ENCODE data around the gene ADCY10. TPM values are rescaled to one million over a fixed set of nuclear protein-coding genes. Genes with fewer than 3 reads are reported as not detected.
"Not testable (repeated sequence)": the region's sequence is repeated elsewhere in the genome, so short reads cannot be mapped to it uniquely, and the experiment has no call there.

Gene ADCY10
- total RNA-seq, 1 donor from 2014 or later = 0.09 TPM

DNA sequence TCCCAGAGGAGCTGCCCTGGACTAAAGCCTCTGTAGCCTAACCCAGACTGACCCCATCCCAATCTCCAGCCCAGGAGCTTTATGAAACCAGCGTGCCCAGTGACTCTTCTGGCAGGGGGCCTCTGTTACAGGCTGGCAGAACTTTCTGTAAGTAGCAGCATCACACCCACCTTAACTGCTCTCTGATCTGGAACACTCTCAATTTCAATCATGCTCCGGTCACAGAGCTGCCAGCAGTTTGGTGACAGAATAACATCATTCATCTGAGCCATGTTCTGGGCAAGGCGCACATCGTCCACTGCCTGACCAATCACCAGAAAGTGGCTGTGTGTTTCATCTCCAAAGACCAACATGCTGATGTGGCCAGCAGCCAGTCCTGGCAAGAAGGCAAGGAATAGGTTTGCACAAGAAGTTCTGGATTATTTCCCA is 14.7 kb downstream of the ADCY10 start:
- no peak for ATAC-seq
- no peak overlapping the region for H3K4me3 ChIP-seq
- DNase-seq = no peak
- no peaks in the 10 kb centered on the region for H3K36me3 ChIP-seq
- TF ChIP-seq, protein P1, sequence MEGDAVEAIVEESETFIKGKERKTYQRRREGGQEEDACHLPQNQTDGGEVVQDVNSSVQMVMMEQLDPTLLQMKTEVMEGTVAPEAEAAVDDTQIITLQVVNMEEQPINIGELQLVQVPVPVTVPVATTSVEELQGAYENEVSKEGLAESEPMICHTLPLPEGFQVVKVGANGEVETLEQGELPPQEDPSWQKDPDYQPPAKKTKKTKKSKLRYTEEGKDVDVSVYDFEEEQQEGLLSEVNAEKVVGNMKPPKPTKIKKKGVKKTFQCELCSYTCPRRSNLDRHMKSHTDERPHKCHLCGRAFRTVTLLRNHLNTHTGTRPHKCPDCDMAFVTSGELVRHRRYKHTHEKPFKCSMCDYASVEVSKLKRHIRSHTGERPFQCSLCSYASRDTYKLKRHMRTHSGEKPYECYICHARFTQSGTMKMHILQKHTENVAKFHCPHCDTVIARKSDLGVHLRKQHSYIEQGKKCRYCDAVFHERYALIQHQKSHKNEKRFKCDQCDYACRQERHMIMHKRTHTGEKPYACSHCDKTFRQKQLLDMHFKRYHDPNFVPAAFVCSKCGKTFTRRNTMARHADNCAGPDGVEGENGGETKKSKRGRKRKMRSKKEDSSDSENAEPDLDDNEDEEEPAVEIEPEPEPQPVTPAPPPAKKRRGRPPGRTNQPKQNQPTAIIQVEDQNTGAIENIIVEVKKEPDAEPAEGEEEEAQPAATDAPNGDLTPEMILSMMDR (IDR thresholded peaks at IDR 0.05) = no peak
- no peaks in the 10 kb centered on the region for H3K27me3 ChIP-seq (ENCODE audit: low read depth)
- H3K27ac ChIP-seq = no peak overlapping the region
- no peaks in the 10 kb centered on the region for H3K9me3 ChIP-seq
- intact Hi-C loops (cut with DNase I) = no loop called here
- H3K4me1 ChIP-seq = no peaks in the 10 kb centered on the region

DNA sequence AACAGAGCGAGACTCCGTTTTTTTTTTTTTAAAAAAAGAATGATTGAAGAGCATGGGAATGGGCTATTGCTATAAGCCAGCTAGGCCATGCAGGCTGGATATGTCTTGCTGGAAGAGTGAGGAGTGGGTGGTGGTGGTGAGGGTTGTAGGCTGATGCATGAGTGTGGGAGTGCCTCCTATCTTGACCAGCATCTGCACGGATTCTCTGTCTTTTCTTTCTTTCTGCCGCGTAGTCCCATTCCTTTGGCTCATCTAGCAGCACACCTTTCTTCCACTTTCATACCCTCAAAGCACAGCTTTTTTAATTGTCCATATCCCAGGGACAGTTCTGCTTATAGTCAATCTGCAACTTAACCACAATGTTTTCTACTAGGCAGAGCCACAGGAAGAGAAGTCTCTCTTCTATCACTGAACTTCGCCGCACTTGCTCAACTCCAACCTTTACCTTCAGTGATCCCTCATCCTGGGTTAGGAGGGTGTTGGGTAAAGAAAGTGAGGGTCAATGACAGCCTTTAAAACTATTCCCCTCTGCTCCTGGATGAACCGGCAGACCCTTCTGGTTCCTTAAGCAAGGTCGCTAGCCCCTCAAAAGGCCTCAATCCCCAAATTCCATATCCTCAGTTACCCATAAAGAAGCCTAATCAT is 15.2 kb downstream of the ADCY10 start:
- no peak overlapping the region for H3K4me3 ChIP-seq
- H3K27me3 ChIP-seq (ENCODE audit: low read depth) = no peaks in the 10 kb centered on the region
- DNase-seq (no peak), ATAC-seq (no peak)
- H3K9me3 ChIP-seq = no peaks in the 10 kb centered on the region
- no peaks in the 10 kb centered on the region for H3K36me3 ChIP-seq
- H3K27ac ChIP-seq = no peak overlapping the region
- TF ChIP-seq, protein P1 (IDR thresholded peaks at IDR 0.05) = no peak
- H3K4me1 ChIP-seq = no peaks in the 10 kb centered on the region
- intact Hi-C loops (cut with DNase I) = no loop called here

DNA sequence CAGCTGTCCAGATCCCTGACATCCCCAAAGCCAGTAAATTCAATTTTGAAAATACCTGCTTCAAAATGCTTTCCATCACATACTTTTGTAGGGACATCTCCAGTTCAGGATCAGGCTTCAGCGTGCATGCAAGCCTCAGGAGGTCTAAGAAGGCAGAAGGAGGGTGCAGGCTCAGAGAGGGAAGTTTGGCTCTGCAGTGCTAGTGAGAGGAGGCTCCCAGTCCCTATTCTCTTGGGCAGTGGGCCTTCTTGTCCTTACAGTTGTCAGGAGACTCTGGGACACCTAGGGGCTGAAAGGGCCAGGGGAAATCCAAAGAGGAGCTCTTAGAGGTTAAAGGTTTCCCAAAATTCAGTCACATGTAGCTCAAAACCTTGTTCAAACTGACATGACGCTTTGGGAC is 20.1 kb downstream of the ADCY10 start:
- Histone ChIP-seq H3K27me3 (ENCODE audit: low read depth) (no peaks in the 10 kb centered on the region), H3K4me1 (no peaks in the 10 kb centered on the region), H3K36me3 (no peaks in the 10 kb centered on the region), H3K27ac (no peak overlapping the region), H3K9me3 (no peaks in the 10 kb centered on the region), H3K4me3 (no peak overlapping the region)
- intact Hi-C loops (cut with DNase I) = no loop called here
- TF ChIP-seq, protein P1 (IDR thresholded peaks at IDR 0.05) = no peak
- DNase-seq (no peak), ATAC-seq (no peak)

DNA sequence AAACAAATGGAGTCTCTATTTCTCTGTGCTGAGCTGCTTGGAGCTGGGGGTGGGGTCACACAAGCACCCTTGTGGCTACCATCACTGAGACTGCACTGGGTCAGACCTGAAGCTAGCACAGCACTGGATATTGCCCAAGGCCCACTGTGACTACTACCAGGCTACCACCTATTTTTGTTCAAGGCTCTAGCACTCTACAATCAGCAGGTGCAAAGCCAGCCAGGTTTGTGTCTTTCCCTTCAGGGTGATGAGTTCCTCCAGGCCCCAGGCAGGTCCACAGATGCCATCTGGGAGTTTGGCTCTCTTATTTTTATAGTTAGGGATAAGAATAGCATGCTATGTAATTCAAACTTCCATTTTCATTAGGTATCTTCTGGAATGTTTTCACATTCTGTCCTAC is 23.5 kb downstream of the ADCY10 start:
- intact Hi-C loops (cut with DNase I) = no loop called here
- H3K36me3 ChIP-seq = no peaks in the 10 kb centered on the region
- no peaks in the 10 kb centered on the region for H3K9me3 ChIP-seq
- no peaks in the 10 kb centered on the region for H3K27me3 ChIP-seq (ENCODE audit: low read depth)
- no peak overlapping the region for H3K4me3 ChIP-seq
- no peaks in the 10 kb centered on the region for H3K4me1 ChIP-seq
- ATAC-seq (no peak), DNase-seq (no peak)
- TF ChIP-seq, protein P1 (IDR thresholded peaks at IDR 0.05) = no peak
- H3K27ac ChIP-seq = no peak overlapping the region

DNA sequence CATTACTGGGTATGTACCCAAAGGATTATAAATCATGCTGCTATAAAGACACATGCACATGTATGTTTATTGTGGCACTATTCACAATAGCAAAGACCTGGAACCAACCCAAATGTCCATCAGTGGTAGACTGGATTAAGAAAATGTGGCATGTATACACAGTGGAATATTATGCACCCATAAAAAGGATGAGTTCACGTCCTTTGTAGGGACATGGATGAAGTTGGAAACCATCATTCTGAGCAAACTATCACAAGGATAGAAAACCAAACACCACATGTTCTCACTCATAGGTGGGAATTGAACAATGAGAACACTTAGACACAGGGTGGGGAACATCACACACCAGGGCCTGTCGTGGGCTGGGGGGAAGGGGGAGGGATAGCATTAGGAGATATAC is 26.7 kb downstream of the ADCY10 start:
- H3K9me3 ChIP-seq; H3K4me1 ChIP-seq; H3K27me3 ChIP-seq (ENCODE audit: low read depth); H3K27ac ChIP-seq; intact Hi-C loops (cut with DNase I); H3K4me3 ChIP-seq; ATAC-seq; DNase-seq; H3K36me3 ChIP-seq: not testable (repeated sequence)

DNA sequence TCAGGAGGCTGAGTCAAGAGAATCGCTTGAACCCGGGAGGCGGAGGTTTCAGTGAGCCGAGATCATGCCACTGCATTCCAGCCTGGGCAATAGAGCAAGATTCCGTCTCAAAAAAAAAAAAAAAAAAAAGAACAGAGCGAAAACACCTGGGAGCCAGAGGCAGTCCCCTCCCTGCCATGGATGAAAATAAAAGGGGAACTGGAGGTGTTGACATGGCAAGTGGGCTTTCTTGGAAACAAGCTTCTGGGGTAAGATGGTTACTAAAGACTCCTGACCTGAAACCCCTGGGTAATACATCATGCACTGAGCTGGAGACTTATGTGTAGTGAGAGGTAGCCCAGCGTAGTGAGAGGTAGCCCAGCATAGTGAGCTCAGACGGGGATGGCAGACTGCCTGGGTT is 31.6 kb downstream of the ADCY10 start:
- intact Hi-C loops (cut with DNase I) = no loop called here

More for the DNA sequence above, 31.6 kb downstream of the ADCY10 start:
- H3K4me3 ChIP-seq = no peak overlapping the region
- no peak for ATAC-seq
- H3K4me1 ChIP-seq = no peaks in the 10 kb centered on the region
- H3K27me3 ChIP-seq (ENCODE audit: low read depth) = no peaks in the 10 kb centered on the region
- no peak for DNase-seq
- no peaks in the 10 kb centered on the region for H3K36me3 ChIP-seq
- no peaks in the 10 kb centered on the region for H3K9me3 ChIP-seq
- H3K27ac ChIP-seq = no peak overlapping the region
- TF ChIP-seq, protein P1 (IDR thresholded peaks at IDR 0.05) = no peak
